Measurements from ENCODE around the gene FBXO27.

FBXO27 gene

DNA sequence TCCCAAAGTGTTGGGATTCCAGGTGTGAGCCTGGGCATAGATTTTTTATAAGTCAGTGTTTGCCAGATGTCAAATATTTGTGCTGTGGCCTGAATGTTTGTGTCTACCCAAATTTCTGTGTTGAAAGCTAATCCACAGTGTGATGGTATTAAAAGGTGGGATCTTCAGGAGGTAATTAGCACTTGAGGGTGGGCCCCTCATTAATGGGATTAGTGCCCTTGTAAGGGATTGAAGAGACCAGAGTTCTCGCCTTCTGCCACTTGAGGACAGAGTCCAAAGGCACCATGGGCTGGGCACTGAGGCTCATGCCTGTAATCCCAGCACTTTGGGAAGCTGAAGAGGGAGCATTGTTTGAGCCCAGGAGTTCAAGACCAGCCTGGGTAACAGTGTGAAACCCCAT lies 47.1 kb downstream of the FBXO27 start:
- DNase-seq = no peak

DNA sequence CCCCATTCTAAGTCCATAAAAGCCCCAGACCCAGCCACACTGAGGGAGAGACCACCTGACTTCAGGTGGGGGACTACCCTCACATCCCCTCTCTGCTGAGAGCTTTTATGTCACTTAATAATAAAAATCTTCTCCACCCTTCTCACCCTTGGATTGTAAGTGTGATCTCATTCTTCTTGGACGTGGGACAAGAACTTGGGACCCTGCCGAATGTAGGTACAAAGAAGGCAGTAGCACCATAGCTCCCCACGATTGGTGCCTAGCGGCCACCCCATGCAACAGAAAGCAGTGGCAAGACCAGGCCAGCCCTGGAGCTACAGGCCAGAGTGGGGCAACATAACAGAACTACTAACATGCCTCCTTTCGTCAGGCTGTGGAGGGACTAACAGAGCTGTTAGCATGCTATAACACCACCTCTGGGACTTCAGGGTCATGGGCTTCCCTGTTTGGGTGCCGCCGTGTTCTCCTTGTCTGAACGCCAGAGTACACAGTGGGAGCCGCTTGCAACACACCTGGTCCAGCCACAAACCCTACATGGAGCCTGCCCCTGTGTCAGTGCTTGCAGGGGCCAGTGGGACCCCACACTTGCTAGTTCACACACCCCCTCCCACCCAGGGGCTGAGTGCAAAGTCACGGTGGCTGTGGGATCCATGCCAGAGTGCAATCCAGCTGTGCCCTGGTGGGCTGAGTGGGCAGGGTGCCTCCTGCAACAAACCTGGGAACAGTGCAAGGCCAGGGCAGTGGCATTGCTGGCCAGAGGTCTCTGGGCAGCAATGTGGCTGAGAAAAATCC lies 51.6 kb downstream of the FBXO27 start:
- DNase-seq = no peak

DNA sequence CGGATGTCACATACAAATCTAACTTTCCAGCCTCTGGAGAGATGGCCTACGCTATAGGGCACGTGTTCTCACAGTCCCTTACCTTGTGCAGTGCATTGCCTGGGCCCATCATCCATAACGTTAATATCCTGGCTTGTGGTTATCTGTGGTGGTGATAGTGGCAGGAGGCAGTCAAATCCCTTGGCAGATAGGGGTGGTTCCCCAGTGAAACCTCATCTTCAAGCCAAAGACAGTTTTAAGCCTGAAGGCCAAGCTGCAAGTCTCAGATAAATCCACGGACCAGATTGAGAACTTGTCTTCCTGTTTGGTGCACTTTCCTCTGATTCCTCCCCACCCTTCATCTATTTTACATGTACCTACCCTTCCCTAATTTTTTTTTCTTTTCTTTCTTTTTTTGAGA lies 52.5 kb downstream of the FBXO27 start:
- no peak for DNase-seq

DNA sequence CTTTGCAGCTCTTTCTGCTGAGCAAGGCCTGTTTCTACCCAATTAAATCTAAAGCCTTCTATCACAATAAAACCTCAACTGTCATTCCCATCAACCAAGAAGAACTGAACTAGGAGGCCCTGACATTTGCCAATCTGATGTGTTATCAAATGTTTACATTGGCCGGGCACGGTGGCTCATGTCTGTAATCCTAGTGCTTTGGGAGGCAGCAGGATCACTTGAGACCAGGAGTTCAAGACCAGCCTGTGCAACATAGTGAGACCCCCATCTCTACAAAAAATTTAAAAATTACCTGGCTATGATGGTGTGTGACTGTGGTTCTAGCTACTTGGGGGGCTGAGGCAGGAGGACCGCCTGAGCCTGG lies 54.0 kb downstream of the FBXO27 start:
- DNase-seq = no peak

DNA sequence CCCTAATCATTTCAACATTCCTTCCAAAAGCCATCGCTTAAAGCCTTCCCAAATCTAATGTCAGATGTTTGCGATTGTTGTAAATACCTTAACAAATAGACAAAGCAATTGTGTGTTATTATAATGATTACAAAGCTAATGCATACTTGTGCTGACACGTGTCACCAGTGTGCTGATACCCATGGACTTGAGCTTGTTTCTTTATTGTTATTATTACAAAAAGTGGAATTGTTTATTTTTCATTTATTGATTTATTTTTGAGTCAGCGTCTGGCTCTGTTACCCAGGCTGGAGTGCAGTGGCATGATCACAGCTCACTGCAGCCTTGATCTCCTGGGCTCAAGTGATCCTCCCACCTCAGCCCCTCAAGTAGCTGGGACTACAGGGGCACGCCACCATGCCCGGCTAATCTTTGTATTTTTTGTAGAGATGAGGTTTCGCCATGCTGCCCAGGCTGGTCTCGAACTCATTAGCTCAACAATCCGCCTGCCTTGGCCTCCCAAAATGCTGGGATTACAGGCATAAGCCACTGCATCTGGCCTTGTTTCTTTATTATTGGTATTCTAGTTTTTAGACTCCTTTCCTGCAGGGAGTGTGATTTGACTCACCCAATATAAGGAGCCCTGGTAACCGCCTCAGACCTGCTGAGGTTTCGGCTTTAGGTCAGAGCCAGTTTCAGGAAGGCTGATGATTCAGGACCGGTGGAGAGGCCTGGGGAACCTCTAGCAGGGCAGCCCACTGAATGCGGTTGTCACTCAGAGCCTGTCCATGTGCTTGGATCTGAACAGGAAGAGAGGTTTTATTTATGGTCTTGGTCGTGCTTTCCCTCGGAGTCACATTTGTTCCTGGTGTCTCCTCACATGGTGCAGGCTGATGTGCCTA lies 54.7 kb downstream of the FBXO27 start:
- peak; percentile 81 to 82 for DNase-seq

DNA sequence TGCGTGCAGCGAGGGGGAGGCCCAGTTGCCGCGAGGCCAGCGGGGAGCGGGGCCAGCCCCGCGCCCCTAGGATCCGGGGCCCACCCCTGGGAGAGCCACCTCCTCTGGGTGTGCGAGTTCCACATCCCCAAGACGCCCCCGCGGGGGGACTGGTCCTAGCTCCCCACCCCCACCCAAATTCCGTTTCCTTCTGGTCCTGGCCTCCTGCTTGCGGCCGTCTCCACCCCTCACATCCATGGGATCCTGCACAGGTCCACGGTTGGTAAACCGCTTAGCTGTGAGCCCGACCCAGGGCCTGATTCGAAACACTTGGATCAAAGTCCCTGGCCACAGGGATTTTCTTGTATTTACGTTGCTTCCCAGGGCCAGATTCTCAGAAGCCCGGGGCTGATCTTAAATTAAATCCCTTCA lies 56.5 kb downstream of the FBXO27 start:
- no peak for DNase-seq

DNA sequence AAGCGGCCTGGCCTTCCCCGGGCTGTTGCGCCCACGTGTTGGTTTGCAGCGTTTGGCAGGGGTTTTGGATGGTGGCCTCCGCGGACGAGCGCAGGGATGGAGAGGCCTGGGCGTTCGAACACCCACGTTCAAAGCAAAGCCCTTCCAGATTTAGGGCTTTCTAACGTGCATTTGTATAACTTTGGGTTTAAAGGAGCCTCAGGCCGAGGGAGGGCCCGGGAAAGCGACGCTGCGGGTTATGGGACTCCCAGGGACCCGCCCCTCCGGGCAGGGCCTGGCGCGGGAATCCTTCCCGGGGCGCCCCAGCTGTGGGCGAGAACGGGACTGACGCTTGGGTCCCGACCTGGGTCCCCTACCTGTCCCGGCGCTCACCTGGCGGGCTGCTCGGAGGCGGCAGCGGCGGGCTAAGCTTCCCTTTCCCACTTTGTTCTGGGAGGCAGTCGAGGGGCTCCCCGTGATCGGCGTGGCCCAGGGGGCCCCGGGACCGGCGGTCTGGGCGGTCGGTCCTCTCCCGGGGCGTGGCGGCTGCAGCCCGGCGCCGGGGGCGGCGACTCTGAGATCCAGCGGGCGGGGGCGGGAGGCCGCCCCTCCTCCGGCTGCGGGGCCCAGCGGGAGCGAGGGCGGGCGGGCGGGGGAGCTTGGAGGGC lies 57.0 kb downstream of the FBXO27 start, which contains the start of gene FBXO17:
Gene FBXO17 (minus strand): TSS at position 529 of the 647 bp plus-strand sequence. CDS start 25,423 bp downstream, outside the sequence.
- no peak for DNase-seq

DNA sequence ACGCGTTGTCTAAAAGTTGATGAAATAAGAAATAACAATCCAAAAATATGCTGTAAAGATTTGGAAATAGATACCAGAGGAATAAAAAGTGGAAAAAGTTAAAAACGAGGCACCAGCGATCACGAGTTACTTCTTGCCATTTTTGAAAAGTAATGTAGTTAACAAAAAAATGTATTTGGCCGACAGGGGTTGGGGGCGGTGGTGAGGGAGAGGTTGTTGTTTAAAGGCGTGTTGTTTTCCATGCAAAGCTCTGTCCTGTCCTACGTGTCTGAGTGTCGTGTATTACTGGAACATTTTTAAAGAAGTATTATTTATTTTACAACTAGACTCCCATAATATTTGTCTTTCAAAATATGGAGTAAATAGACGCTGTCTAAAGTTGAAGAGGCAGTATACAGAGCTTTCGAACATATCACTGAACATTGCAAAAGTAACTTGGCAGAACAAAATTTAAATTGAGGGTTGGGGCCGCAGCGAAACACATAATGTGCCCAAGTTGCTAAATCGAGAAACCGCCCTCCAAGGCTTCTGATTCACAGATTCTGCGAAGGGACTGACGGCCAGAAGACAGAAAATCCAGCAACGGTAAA lies 57.6 kb downstream of the FBXO27 start:
- no peak for DNase-seq

Data from activated T-cell treated with anti-CD3 and anti-CD28 coated beads, Interleukin-2, amount 50 U/mL, for 48 hours (primary cell).